HepG2 (cell line): ENCODE results near the gene RPS8. TPM values are rescaled to one million over a fixed set of nuclear protein-coding genes. Genes with fewer than 3 reads are reported as not detected.

ENCODE experiments used
- AHDC1 ChIP-seq: sonication (generic); formaldehyde crosslinking; IDR thresholded peaks from 2 replicates; pipeline ENCODE4 v1.5.1; 2020; ENCODE audit warnings: mild to moderate bottlenecking, missing genetic modification reagents, borderline replicate concordance
- JARID2 ChIP-seq: sonication (generic); formaldehyde crosslinking; IDR thresholded peaks from 2 replicates; pipeline ENCODE4 v1.8.1; 2023; ENCODE audit warnings: missing genetic modification reagents, inconsistent platforms; ENCODE audit not compliant: insufficient replicate concordance
- MAF1 ChIP-seq: sonication (generic); formaldehyde crosslinking; IDR thresholded peaks from 2 replicates; pipeline ENCODE4 v1.5.0; 2020; ENCODE audit warnings: missing genetic modification reagents, borderline replicate concordance
- RERE ChIP-seq: IDR thresholded peaks from 2 replicates; pipeline ENCODE4 v1.6.1; 2016; ENCODE audit warnings: low read depth, missing genetic modification reagents, missing compliant biosample characterization
- RNF2 ChIP-seq: fragments of 450-650 bp; conservative IDR thresholded peaks from 2 replicates; pipeline ENCODE4 v1.6.1; 2016; ENCODE audit warnings: low read depth
- TBL1XR1 ChIP-seq: fragments of 150-350 bp; IDR thresholded peaks from 2 replicates; pipeline ENCODE4 v1.6.1; 2014; ENCODE audit warnings: borderline replicate concordance, low read length; ENCODE audit not compliant: partially characterized antibody
- ZBTB34 ChIP-seq: sonication (generic); formaldehyde crosslinking; IDR thresholded peaks from 2 replicates; pipeline ENCODE4 v1.8.0; 2022; ENCODE audit warnings: mild to moderate bottlenecking, missing genetic modification reagents
- ZHX1 ChIP-seq: sonication (generic); formaldehyde crosslinking; IDR thresholded peaks from 2 replicates; pipeline ENCODE4 v1.8.1; 2022; ENCODE audit warnings: low read depth, mild to moderate bottlenecking, missing genetic modification reagents
- ZIK1 ChIP-seq: sonication (generic); formaldehyde crosslinking; IDR thresholded peaks from 2 replicates; pipeline ENCODE4 v1.5.0; 2020; ENCODE audit warnings: mild to moderate bottlenecking, low read depth, missing genetic modification reagents, borderline replicate concordance
- ZNF253 ChIP-seq: sonication (generic); formaldehyde crosslinking; IDR thresholded peaks from 2 replicates; pipeline ENCODE4 v1.8.0; 2022; ENCODE audit warnings: mild to moderate bottlenecking, missing genetic modification reagents, borderline replicate concordance
- ZNF431 ChIP-seq: sonication (generic); formaldehyde crosslinking; IDR thresholded peaks from 2 replicates; pipeline ENCODE4 v1.9.0; 2022; ENCODE audit warnings: missing genetic modification reagents, low read depth, mild to moderate bottlenecking, borderline replicate concordance
- ZNF44 ChIP-seq: sonication (generic); formaldehyde crosslinking; IDR thresholded peaks from 2 replicates; pipeline ENCODE4 v1.5.1; 2020; ENCODE audit warnings: mild to moderate bottlenecking, missing genetic modification reagents
- polyA plus RNA-seq, 8 experiments: library from polyadenylated mRNA; depleted of rRNA in 3 of 8; stranded (reverse) in 7 of 8; unstranded in 1 of 8; fragments of >200 nt; fragmentation: Illumina TruSeq in 4 of 8; extraction: Trizol in 4 of 8; gene quantifications; 2 replicates each; pipeline versions ENCODE4 v1.2.1 to v1.2.3, GENCODE V29; 2011 to 2016; ENCODE audit warnings: low read depth in 4 of 8, missing spikeins in 1 of 8, mixed read lengths in 1 of 8; ENCODE audit not compliant: insufficient read depth in 1 of 8
- total RNA-seq, 5 experiments: library from RNA; depleted of rRNA; stranded (reverse); fragments of >200 nt; fragmentation: Illumina TruSeq; extraction: Trizol; gene quantifications; 2 replicates each; pipeline ENCODE4 v1.2.3, GENCODE V29; 2016; ENCODE audit warnings: low read depth in 1 of 5

Gene RPS8
- total and polyA plus RNA-seq, 2 of the 13 experiments (the other 11 are each of a cell fraction or from before 2014, with no cell fraction given) = 2,628 to 2,822 TPM

- TF ChIP-seq ZHX1 (peak; percentile 32), RNF2 (no peak), RERE (no peak), ZNF44 (CRISPR knock-in tag) (no peak), ZIK1 (CRISPR knock-in tag) (no peak), AHDC1 (CRISPR knock-in tag) (no peak; the same call in 1 of the 2 replicates), TBL1XR1 (no peak), ZNF253 (CRISPR knock-in tag) (no peak), ZBTB34 (CRISPR knock-in tag) (peak; percentile 37; the same call in 1 of the 2 replicates), ZNF431 (CRISPR knock-in tag) (no peak; the same call in 1 of the 2 replicates), JARID2 (CRISPR knock-in tag) (no peak), MAF1 (CRISPR knock-in tag) (no peak)
Measured at GRCh38 chr1:44826375-44827196, 51.2 kb downstream of the RPS8 start (continued).
